Vagina (tissue), 2 donors: ENCODE measurements around the gene SMARCA4. TPM values are rescaled to one million over a fixed set of nuclear protein-coding genes. Genes with fewer than 3 reads are reported as not detected.
A peak's percentile ranks its signal among the peaks of the same experiment; 100 is the strongest.

Experiments
- DNase-seq, 2 donors: peaks; one replicate each; pipeline ENCODE4 v3.0.0-alpha.2; 2017; ENCODE audit errors: extremely low spot score in 2 of 2
- H3K27ac ChIP-seq: fragments of 200-600 bp; sonication (generic); one replicate; pipeline ENCODE4 v1.5.1; 2019
- H3K27me3 ChIP-seq: fragments of 200-600 bp; sonication (generic); one replicate; pipeline ENCODE4 v1.5.1; 2019
- H3K36me3 ChIP-seq, 2 donors: fragments of 200-600 bp; sonication (generic); one replicate each; pipeline ENCODE4 v1.5.1; 2017 to 2019
- H3K4me1 ChIP-seq: fragments of 200-600 bp; sonication (generic); one replicate; pipeline ENCODE4 v1.5.1; 2019
- H3K4me3 ChIP-seq, 2 donors: fragments of 200-600 bp; sonication (generic); 1 replicate in 1 of 2; 2 replicates in 1 of 2; pipeline ENCODE4 v1.5.1; 2016 to 2019
- H3K9me3 ChIP-seq: fragments of 200-600 bp; sonication (generic); one replicate; pipeline ENCODE4 v1.5.1; 2019
- CTCF ChIP-seq, 3 experiments: fragments of 450-650 bp in 2 of 3; fragments of 200-600 bp in 1 of 3; sonication (generic) in 1 of 3; IDR thresholded peaks; one replicate each; pipeline ENCODE4 v1.5.1; 2017 to 2019; ENCODE audit warnings: antibody characterized with exemption in 3 of 3, mild to moderate bottlenecking in 2 of 3, moderate library complexity in 2 of 3
- POLR2A ChIP-seq, 2 donors: fragments of 450-650 bp; IDR thresholded peaks; one replicate each; pipeline ENCODE4 v1.6.1; 2017; ENCODE audit warnings: antibody characterized with exemption in 2 of 2, mild to moderate bottlenecking in 2 of 2, moderate library complexity in 2 of 2
- POLR2AphosphoS5 ChIP-seq, 2 donors: sonication (generic); formaldehyde crosslinking; IDR thresholded peaks; one replicate each; pipeline ENCODE4 v1.9.0; 2017; ENCODE audit warnings: antibody characterized with exemption in 2 of 2, mild to moderate bottlenecking in 2 of 2, low read depth in 1 of 2; ENCODE audit not compliant: insufficient read depth in 1 of 2
- intact Hi-C: fragments of 100-400 bp; cut with DNase I; formaldehyde crosslinking; loops from one replicate; pipeline ENCODE4 v1.15.1; 2023
- total RNA-seq: library from RNA; depleted of rRNA; stranded (reverse); fragments of >200 nt; gene quantifications from one replicate; pipeline ENCODE4 v1.2.3, GENCODE V29; 2016

Gene SMARCA4
- total RNA-seq = 90.4 TPM

- no peaks in the 10 kb centered on the region for H3K36me3 ChIP-seq
- intact Hi-C loops = no loop called here
- TF ChIP-seq CTCF (IDR thresholded peaks at IDR 0.05) = no peak
- peak in 1 of 2 donors; percentile 90 for TF ChIP-seq POLR2A (IDR thresholded peaks at IDR 0.05)
- TF ChIP-seq POLR2AphosphoS5 (IDR thresholded peaks at IDR 0.05; ENCODE audit: insufficient read depth in 1 of 2, low read depth in 1 of 2) = peak; percentile 54 to 97
- no peaks in the 10 kb centered on the region for H3K9me3 ChIP-seq
- no peaks in the 10 kb centered on the region for H3K27me3 ChIP-seq
- H3K4me1 ChIP-seq = peaks cover 43% of the 10 kb centered on the region
- H3K4me3 ChIP-seq = peak within 1 kb of the TSS; percentile 66 to 93
- DNase-seq = no peak
- H3K27ac ChIP-seq = peak within 1 kb of the TSS; percentile 95
These were observed at the start of gene SMARCA4 for GRCh38 chr19:10960314-10961072. Gene SMARCA4, plus strand, starts transcription at chr19:10961030. Its CDS starts 23,122 bp downstream, at chr19:10984152.

- Histone ChIP-seq H3K27me3 (no peaks in the 10 kb centered on the region), H3K4me3 (no peak overlapping the region), H3K4me1 (peaks cover 19% of the 10 kb centered on the region), H3K9me3 (no peaks in the 10 kb centered on the region), H3K27ac (no peak overlapping the region), H3K36me3 (peaks cover 0 to 68% of the 10 kb centered on the region in 2 donors)
- intact Hi-C loops = no loop called here
- no peak for DNase-seq
- TF ChIP-seq POLR2A (IDR thresholded peaks at IDR 0.05) = no peak
- no peak for TF ChIP-seq CTCF (IDR thresholded peaks at IDR 0.05)
- TF ChIP-seq POLR2AphosphoS5 (IDR thresholded peaks at IDR 0.05; ENCODE audit: insufficient read depth in 1 of 2, low read depth in 1 of 2) = no peak
These were observed 49.1 kb upstream of the SMARCA4 start for GRCh38 chr19:10911579-10912363.

- H3K9me3 ChIP-seq = no peaks in the 10 kb centered on the region
- H3K4me3 ChIP-seq = no peak overlapping the region
- intact Hi-C loops = no loop called here
- peaks cover 0 to 69% of the 10 kb centered on the region in 2 donors for H3K36me3 ChIP-seq
- no peak for DNase-seq
- H3K27ac ChIP-seq = no peak overlapping the region
- no peaks in the 10 kb centered on the region for H3K27me3 ChIP-seq
- no peak for TF ChIP-seq CTCF (IDR thresholded peaks at IDR 0.05)
- TF ChIP-seq POLR2A (IDR thresholded peaks at IDR 0.05) = no peak
- H3K4me1 ChIP-seq = peaks cover 19% of the 10 kb centered on the region
These were observed 48.2 kb upstream of the SMARCA4 start for GRCh38 chr19:10912619-10913018.

- no peaks in the 10 kb centered on the region for H3K27me3 ChIP-seq
- H3K4me1 ChIP-seq = peaks cover 19% of the 10 kb centered on the region
- DNase-seq = no peak
- TF ChIP-seq POLR2AphosphoS5 (IDR thresholded peaks at IDR 0.05; ENCODE audit: insufficient read depth in 1 of 2, low read depth in 1 of 2) (no peak), CTCF (IDR thresholded peaks at IDR 0.05) (no peak), POLR2A (IDR thresholded peaks at IDR 0.05) (no peak)
- no peaks in the 10 kb centered on the region for H3K9me3 ChIP-seq
- no peak overlapping the region for H3K4me3 ChIP-seq
- no peak overlapping the region for H3K27ac ChIP-seq
- H3K36me3 ChIP-seq = peaks cover 0 to 63% of the 10 kb centered on the region in 2 donors
- intact Hi-C loops = no loop called here
These were observed 47.0 kb upstream of the SMARCA4 start for GRCh38 chr19:10913716-10914340.
